Uterus (tissue), 2 donors: ENCODE results near the gene AKR7A2.

Experiments
- CTCF ChIP-seq, 4 experiments: fragments of 200-600 bp in 2 of 4; fragments of 450-650 bp in 2 of 4; sonication (generic) in 2 of 4; IDR thresholded peaks; one replicate each; pipeline ENCODE4 v1.5.1; 2016 to 2019; ENCODE audit warnings: antibody characterized with exemption in 4 of 4, mild to moderate bottlenecking in 2 of 4, moderate library complexity in 1 of 4
- POLR2A ChIP-seq, 2 donors: fragments of 450-650 bp; IDR thresholded peaks; one replicate each; pipeline ENCODE4 v1.6.1; 2016; ENCODE audit warnings: antibody characterized with exemption in 2 of 2, mild to moderate bottlenecking in 1 of 2, moderate library complexity in 1 of 2

- TF ChIP-seq CTCF (IDR thresholded peaks at IDR 0.05) (no peak), POLR2A (IDR thresholded peaks at IDR 0.05) (no peak)
Observed at GRCh38 chr1:19328486-19328885, 16.5 kb upstream of the AKR7A2 start.
